ENCODE measurements around the gene INSYN1. TPM values are rescaled to one million over a fixed set of nuclear protein-coding genes. Genes with fewer than 3 reads are reported as not detected.
A peak's percentile ranks its signal among the peaks of the same experiment; 100 is the strongest.

The INSYN1 gene
- total and polyA plus RNA-seq, 2 experiments from 2014 or later: 0.18 to 14.2 TPM

DNA sequence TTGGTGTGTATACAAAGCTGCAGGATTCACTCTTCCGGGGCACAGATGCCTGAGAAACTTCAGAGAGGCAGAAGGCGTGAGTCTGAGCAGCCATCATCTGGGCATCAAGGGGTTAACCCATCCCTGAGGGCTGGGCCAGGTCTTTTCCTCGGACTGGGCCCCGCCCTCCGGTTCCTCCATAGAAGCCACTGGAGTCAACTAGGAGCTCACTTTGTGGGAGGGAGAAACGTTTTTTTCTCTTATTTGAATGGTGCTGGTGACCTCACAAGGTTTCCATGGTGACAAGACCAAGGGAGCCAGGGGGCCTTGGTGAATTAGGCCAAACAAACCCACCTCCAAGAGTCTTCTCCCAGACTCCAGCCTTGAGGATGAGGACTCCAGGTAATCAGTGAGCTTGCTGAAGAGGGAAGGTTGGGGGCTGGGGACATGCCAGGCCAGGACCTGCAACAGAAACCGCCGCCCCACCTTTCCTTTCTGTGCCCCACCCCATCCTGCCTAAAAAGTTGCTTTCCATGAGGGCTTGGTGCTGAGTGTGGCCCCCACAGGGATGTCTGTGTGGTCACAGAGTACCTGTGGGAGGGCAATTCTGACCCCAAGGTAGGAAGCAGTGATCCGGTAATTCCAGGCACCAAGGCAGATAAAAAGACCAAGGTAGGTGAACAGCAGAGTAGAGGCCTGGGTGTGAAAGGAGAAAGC is 14.8 kb upstream of the INSYN1 start:
- Histone ChIP-seq H3K36me3 (ENCODE audit: insufficient read depth) (no peaks in the 10 kb centered on the region), H4K20me1 (replicated peaks; ENCODE audit: insufficient read depth) (no peaks in the 10 kb centered on the region), H2AFZ (peak overlapping the region; percentile 43; the same call in 1 of the 2 replicates), H3K4me2 (no peak overlapping the region; the same call in 1 of the 2 replicates), H3K4me3 (no peak overlapping the region), H3K27me3 (ENCODE audit: insufficient read depth) (no peaks in the 10 kb centered on the region), H3K9me2 (ENCODE audit: insufficient read depth) (no peaks in the 10 kb centered on the region), H3K79me2 (replicated peaks; ENCODE audit: insufficient read depth) (no peaks in the 10 kb centered on the region), H3K27ac (ENCODE audit: low read depth) (no peak overlapping the region), H3F3A (replicated peaks; ENCODE audit: low read depth) (no peaks in the 10 kb centered on the region), H3K4me1 (ENCODE audit: insufficient read depth) (no peaks in the 10 kb centered on the region; the same call in 1 of the 2 replicates)
- DNase-seq (ENCODE audit: low spot score) (peak; percentile 78), ATAC-seq (peak; percentile 80)
- Mint-ChIP-seq H3K36me3 (ENCODE audit: low read depth) (no peaks in the 10 kb centered on the region; the same call in 2 of the 3 replicates), H3K27me3 (ENCODE audit: insufficient read depth, low read depth, poor library complexity) (peaks cover 7% of the 10 kb centered on the region), H3K27ac (no peak overlapping the region), H3K4me3 (no peak overlapping the region; the same call in 1 of the 3 replicates), H3K4me1 (peaks cover 25% of the 10 kb centered on the region), H3K9me3 (no peaks in the 10 kb centered on the region; the same call in 2 of the 3 replicates)
- TF ChIP-seq, protein P1, sequence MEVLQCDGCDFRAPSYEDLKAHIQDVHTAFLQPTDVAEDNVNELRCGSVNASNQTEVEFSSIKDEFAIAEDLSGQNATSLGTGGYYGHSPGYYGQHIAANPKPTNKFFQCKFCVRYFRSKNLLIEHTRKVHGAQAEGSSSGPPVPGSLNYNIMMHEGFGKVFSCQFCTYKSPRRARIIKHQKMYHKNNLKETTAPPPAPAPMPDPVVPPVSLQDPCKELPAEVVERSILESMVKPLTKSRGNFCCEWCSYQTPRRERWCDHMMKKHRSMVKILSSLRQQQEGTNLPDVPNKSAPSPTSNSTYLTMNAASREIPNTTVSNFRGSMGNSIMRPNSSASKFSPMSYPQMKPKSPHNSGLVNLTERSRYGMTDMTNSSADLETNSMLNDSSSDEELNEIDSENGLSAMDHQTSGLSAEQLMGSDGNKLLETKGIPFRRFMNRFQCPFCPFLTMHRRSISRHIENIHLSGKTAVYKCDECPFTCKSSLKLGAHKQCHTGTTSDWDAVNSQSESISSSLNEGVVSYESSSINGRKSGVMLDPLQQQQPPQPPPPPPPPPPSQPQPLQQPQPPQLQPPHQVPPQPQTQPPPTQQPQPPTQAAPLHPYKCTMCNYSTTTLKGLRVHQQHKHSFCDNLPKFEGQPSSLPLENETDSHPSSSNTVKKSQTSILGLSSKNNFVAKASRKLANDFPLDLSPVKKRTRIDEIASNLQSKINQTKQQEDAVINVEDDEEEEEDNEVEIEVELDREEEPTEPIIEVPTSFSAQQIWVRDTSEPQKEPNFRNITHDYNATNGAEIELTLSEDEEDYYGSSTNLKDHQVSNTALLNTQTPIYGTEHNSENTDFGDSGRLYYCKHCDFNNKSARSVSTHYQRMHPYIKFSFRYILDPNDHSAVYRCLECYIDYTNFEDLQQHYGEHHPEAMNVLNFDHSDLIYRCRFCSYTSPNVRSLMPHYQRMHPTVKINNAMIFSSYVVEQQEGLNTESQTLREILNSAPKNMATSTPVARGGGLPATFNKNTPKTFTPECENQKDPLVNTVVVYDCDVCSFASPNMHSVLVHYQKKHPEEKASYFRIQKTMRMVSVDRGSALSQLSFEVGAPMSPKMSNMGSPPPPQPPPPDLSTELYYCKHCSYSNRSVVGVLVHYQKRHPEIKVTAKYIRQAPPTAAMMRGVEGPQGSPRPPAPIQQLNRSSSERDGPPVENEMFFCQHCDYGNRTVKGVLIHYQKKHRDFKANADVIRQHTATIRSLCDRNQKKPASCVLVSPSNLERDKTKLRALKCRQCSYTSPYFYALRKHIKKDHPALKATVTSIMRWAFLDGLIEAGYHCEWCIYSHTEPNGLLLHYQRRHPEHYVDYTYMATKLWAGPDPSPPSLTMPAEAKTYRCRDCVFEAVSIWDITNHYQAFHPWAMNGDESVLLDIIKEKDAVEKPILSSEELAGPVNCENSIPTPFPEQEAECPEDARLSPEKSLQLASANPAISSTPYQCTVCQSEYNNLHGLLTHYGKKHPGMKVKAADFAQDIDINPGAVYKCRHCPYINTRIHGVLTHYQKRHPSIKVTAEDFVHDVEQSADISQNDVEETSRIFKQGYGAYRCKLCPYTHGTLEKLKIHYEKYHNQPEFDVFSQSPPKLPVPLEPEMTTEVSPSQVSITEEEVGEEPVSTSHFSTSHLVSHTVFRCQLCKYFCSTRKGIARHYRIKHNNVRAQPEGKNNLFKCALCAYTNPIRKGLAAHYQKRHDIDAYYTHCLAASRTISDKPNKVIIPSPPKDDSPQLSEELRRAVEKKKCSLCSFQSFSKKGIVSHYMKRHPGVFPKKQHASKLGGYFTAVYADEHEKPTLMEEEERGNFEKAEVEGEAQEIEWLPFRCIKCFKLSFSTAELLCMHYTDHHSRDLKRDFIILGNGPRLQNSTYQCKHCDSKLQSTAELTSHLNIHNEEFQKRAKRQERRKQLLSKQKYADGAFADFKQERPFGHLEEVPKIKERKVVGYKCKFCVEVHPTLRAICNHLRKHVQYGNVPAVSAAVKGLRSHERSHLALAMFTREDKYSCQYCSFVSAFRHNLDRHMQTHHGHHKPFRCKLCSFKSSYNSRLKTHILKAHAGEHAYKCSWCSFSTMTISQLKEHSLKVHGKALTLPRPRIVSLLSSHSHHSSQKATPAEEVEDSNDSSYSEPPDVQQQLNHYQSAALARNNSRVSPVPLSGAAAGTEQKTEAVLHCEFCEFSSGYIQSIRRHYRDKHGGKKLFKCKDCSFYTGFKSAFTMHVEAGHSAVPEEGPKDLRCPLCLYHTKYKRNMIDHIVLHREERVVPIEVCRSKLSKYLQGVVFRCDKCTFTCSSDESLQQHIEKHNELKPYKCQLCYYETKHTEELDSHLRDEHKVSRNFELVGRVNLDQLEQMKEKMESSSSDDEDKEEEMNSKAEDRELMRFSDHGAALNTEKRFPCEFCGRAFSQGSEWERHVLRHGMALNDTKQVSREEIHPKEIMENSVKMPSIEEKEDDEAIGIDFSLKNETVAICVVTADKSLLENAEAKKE (CRISPR knock-in tag; IDR thresholded peaks at IDR 0.05): 0 out of 2 replicates have a peak, but pooled peaks have one; percentile 2
- TF ChIP-seq NANOG (IDR thresholded peaks at IDR 0.05; ENCODE audit: borderline replicate concordance) (no peak), ZNF331 (CRISPR knock-in tag; IDR thresholded peaks at IDR 0.05; ENCODE audit: low read depth) (no peak), STAT1 (IDR thresholded peaks at IDR 0.05; ENCODE audit: unreplicated experiment) (no peak), POLR2AphosphoS5 (IDR thresholded peaks at IDR 0.05; ENCODE audit: low read depth) (no peak), ZNF114 (CRISPR knock-in tag; IDR thresholded peaks at IDR 0.05) (no peak)
- TF ChIP-seq, protein P2, sequence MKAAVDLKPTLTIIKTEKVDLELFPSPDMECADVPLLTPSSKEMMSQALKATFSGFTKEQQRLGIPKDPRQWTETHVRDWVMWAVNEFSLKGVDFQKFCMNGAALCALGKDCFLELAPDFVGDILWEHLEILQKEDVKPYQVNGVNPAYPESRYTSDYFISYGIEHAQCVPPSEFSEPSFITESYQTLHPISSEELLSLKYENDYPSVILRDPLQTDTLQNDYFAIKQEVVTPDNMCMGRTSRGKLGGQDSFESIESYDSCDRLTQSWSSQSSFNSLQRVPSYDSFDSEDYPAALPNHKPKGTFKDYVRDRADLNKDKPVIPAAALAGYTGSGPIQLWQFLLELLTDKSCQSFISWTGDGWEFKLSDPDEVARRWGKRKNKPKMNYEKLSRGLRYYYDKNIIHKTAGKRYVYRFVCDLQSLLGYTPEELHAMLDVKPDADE (IDR thresholded peaks at IDR 0.05): no peak
